ENCODE measurements around the gene FCN2. TPM values are rescaled to one million over a fixed set of nuclear protein-coding genes. Genes with fewer than 3 reads are reported as not detected.
A peak's percentile ranks its signal among the peaks of the same experiment; 100 is the strongest.

FCN2 gene
- total RNA-seq, 1 donor: not detected

- no peak for DNase-seq (ENCODE audit: insufficient read length, low spot score, missing footprints)
- no peak overlapping the region for H3K4me3 ChIP-seq (ENCODE audit: insufficient read depth, low read length)
- H2AFZ ChIP-seq (ENCODE audit: low read length): no peak overlapping the region
- H3K9me3 ChIP-seq (ENCODE audit: low read depth, low read length): no peaks in the 10 kb centered on the region
- H3K27ac ChIP-seq (ENCODE audit: low read depth, low read length): no peak overlapping the region
- no peaks in the 10 kb centered on the region for H4K20me1 ChIP-seq (ENCODE audit: insufficient read depth, low read length)
- no peaks in the 10 kb centered on the region for H3K79me2 ChIP-seq (ENCODE audit: insufficient read depth, low read length)
- no peaks in the 10 kb centered on the region for H3K4me1 ChIP-seq (ENCODE audit: insufficient read depth, low read length)
- H3K27me3 ChIP-seq (ENCODE audit: insufficient read depth, low read length): peaks cover 38% of the 10 kb centered on the region
- H3K4me2 ChIP-seq (ENCODE audit: insufficient read depth, low read length): no peak overlapping the region
- no peaks in the 10 kb centered on the region for H3K36me3 ChIP-seq (ENCODE audit: insufficient read depth, low read length)
- no peak for TF ChIP-seq CTCF (IDR thresholded peaks at IDR 0.05; ENCODE audit: extremely low read depth, low read depth, low read length)
These were observed 52.6 kb downstream of the FCN2 start for GRCh38 chr9:134933076-134933659.

- H2AFZ ChIP-seq (ENCODE audit: low read length): no peak overlapping the region
- no peaks in the 10 kb centered on the region for H4K20me1 ChIP-seq (ENCODE audit: insufficient read depth, low read length)
- H3K27ac ChIP-seq (ENCODE audit: low read depth, low read length): no peak overlapping the region
- H3K27me3 ChIP-seq (ENCODE audit: insufficient read depth, low read length): peaks cover 38% of the 10 kb centered on the region
- no peaks in the 10 kb centered on the region for H3K36me3 ChIP-seq (ENCODE audit: insufficient read depth, low read length)
- DNase-seq (ENCODE audit: insufficient read length, low spot score, missing footprints): no peak
- no peaks in the 10 kb centered on the region for H3K79me2 ChIP-seq (ENCODE audit: insufficient read depth, low read length)
- no peak overlapping the region for H3K4me2 ChIP-seq (ENCODE audit: insufficient read depth, low read length)
- H3K9me3 ChIP-seq (ENCODE audit: low read depth, low read length): no peaks in the 10 kb centered on the region
- H3K4me3 ChIP-seq (ENCODE audit: insufficient read depth, low read length): no peak overlapping the region
- H3K4me1 ChIP-seq (ENCODE audit: insufficient read depth, low read length): no peaks in the 10 kb centered on the region
- TF ChIP-seq CTCF (IDR thresholded peaks at IDR 0.05; ENCODE audit: extremely low read depth, low read depth, low read length): no peak
These were observed 54.5 kb downstream of the FCN2 start for GRCh38 chr9:134935056-134935640.

GRCh38 chr9:134935701-134936345, 55.2 kb downstream of the FCN2 start:
- Histone ChIP-seq H4K20me1 (ENCODE audit: insufficient read depth, low read length) (no peaks in the 10 kb centered on the region), H2AFZ (ENCODE audit: low read length) (no peak overlapping the region), H3K27ac (ENCODE audit: low read depth, low read length) (no peak overlapping the region), H3K79me2 (ENCODE audit: insufficient read depth, low read length) (no peaks in the 10 kb centered on the region), H3K36me3 (ENCODE audit: insufficient read depth, low read length) (no peaks in the 10 kb centered on the region), H3K4me2 (ENCODE audit: insufficient read depth, low read length) (no peak overlapping the region), H3K9me3 (ENCODE audit: low read depth, low read length) (no peaks in the 10 kb centered on the region), H3K4me1 (ENCODE audit: insufficient read depth, low read length) (no peaks in the 10 kb centered on the region), H3K4me3 (ENCODE audit: insufficient read depth, low read length) (no peak overlapping the region), H3K27me3 (ENCODE audit: insufficient read depth, low read length) (peaks cover 40% of the 10 kb centered on the region)
- peak; percentile 36 for DNase-seq (ENCODE audit: insufficient read length, low spot score, missing footprints)
- TF ChIP-seq CTCF (IDR thresholded peaks at IDR 0.05; ENCODE audit: extremely low read depth, low read depth, low read length): no peak

Data from osteoblast (primary cell).